Omental fat pad (tissue), 4 donors: ENCODE results near the gene NIPBL. TPM values are rescaled to one million over a fixed set of nuclear protein-coding genes. Genes with fewer than 3 reads are reported as not detected.
"Not testable (repeated sequence)": the region's sequence is repeated elsewhere in the genome, so short reads cannot be mapped to it uniquely, and the experiment has no call there.

Experiments
- ATAC-seq: fragments of 150-250 bp; one replicate; pipeline ENCODE4 v1.9.1; 2016; ENCODE audit warnings: mild to moderate bottlenecking, moderate library complexity; ENCODE audit not compliant: low FRiP score
- DNase-seq: peaks from one replicate; pipeline ENCODE4 v3.0.0-alpha.2; 2019; ENCODE audit warnings: low spot score
- total RNA-seq, 4 donors: library from RNA; depleted of rRNA; stranded (reverse); fragments of >200 nt; gene quantifications; one replicate each; pipeline ENCODE4 v1.1.0, GENCODE V29; 2016
- TF ChIP-seq, protein P1 (sequence below), 3 donors: fragments of 450-650 bp; IDR thresholded peaks; one replicate each; pipeline ENCODE4 v1.5.1; 2016 to 2017; ENCODE audit warnings: antibody characterized with exemption in 3 of 3, mild to moderate bottlenecking in 3 of 3, moderate library complexity in 2 of 3

NIPBL gene
- total RNA-seq, 4 donors from 2014 or later: 47.9 to 64.2 (median 54.3) TPM

DNA sequence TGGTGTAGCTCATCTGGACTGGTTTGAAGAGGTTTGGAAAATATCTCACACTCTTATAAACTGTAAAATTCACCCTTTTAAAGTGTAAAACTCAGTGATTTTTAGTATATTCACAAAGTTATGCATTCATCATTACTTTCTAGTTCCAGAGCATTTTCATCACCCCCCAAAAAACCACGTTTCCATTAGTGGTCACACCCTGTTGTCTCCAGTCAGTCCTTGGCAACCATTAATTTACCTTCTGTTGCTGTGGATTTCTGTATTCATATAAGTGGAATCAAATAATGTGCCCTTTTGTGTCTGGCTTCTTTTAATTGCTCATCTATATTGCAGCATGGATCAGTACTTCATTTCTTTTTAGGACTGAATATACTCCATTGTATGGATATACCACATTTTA is 18.4 kb downstream of the NIPBL start:
- TF ChIP-seq, protein P1, sequence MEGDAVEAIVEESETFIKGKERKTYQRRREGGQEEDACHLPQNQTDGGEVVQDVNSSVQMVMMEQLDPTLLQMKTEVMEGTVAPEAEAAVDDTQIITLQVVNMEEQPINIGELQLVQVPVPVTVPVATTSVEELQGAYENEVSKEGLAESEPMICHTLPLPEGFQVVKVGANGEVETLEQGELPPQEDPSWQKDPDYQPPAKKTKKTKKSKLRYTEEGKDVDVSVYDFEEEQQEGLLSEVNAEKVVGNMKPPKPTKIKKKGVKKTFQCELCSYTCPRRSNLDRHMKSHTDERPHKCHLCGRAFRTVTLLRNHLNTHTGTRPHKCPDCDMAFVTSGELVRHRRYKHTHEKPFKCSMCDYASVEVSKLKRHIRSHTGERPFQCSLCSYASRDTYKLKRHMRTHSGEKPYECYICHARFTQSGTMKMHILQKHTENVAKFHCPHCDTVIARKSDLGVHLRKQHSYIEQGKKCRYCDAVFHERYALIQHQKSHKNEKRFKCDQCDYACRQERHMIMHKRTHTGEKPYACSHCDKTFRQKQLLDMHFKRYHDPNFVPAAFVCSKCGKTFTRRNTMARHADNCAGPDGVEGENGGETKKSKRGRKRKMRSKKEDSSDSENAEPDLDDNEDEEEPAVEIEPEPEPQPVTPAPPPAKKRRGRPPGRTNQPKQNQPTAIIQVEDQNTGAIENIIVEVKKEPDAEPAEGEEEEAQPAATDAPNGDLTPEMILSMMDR (IDR thresholded peaks at IDR 0.05): no peak
- DNase-seq: no peak
- no peak for ATAC-seq

DNA sequence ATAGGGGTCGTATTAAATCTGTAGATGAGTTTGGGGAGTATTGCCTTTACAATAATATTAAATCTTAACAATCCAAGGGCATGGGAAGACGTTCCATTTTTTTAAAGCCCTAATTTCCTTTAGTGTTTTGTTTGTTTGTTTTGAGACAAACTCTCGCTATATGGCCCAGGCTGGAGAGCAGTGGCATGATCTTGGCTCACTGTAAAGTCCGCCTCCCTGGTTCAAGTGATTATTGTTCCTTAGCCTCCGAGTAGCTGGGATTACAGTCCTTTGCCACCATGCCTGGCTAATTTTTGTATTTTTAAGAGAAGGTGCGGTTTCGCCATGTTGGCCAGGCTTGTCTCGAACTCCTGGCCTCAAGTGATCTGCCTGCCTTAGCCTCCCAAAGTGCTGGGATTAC is 19.9 kb downstream of the NIPBL start:
- ATAC-seq: no peak
- DNase-seq: no peak
- TF ChIP-seq, protein P1 (IDR thresholded peaks at IDR 0.05): no peak

DNA sequence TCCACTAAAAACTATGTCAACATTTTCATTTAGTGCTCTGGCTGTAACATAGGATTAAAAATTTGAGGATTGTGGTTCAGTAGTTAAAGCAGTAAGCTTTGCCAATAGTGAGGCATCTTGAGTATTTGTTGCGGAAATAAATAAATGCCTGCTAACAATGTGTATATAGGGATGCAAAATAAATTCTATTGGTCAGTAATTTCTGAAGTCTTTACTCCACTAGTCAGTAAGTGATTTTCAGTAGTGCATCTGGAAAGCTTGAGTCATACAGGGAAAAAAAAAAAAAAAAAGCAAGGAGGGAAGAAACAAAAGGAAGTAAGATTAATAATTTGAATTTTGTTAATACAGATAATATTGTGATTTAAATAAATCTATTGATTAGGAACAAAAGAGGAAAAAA is 21.0 kb downstream of the NIPBL start:
- ATAC-seq (no peak), DNase-seq (no peak)
- TF ChIP-seq, protein P1 (IDR thresholded peaks at IDR 0.05): no peak

DNA sequence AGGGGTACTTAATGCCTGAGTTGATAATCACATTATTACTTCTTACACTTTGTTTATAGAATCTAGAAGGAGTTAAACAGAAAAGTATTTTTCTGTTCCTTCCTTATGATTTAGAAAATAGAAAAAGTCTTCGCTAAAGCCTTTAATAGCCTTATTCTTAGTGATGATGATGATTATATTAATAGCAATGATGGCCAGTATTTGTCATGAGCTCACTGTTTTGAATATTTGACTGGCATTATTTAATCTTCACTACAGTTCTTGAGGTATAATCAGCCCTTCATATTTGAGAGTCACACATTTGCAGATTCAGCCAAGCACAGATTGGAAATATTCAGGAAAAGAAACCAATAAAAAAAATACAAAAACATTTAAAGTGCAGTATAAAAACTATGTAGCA is 23.3 kb downstream of the NIPBL start:
- ATAC-seq (no peak), DNase-seq (no peak)
- TF ChIP-seq, protein P1 (IDR thresholded peaks at IDR 0.05): no peak

DNA sequence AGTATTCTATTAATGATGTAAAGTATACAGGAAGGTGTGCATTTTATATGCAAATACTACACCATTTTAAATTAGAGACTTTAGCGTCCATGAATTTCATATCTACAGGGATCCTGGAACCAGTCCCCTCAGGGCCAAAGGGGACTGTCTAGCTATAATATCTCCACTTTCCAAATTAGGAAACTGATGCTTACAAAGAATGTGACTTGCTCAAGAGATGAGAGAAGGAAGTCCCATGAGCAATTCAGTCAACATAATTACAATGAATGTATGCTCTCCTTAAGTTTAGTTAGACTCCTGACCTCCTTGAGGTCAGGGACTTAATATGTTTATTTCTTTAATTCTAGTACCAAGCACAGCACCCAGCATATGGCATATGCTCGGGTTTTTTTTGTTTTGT is 23.7 kb downstream of the NIPBL start:
- TF ChIP-seq, protein P1 (IDR thresholded peaks at IDR 0.05): no peak
- DNase-seq (no peak), ATAC-seq (no peak)

DNA sequence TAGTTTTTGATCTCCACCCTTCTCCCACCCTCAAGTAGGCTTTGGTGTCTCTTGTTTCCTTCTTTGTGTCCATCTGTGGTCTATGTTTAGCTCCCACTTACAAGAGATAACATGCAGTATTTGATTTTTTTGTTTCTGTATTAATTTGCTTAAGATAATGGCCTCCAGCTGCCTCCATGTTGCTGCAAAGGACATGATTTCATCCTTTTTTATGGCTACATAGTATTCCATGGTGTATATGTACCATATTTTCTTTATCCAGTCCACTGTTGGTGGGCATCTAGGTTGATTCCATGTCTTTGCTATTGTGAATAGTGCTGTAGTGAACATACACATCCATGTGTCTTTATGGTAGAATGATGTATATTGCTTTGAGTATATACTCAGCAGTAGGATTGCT is 24.5 kb downstream of the NIPBL start:
- DNase-seq, ATAC-seq: not testable (repeated sequence)

DNA sequence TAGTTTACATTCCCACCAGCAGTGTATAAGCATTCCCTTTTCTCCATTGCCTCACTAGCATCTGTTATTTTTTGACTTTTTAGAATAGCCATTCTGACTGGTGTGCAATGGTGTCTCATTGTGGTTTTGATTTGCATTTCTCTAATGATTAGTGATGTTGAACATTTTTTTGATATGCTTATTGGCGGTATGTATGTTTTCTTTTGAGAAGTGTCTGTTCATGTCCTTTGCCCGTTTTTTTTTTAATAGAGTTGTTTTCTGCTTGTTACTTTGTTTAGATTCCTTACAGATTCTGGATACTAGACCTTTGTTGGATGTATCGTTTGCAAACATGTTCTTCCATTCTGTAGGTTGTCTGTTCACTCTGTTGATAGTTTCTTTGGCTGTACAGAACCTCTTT is 25.3 kb downstream of the NIPBL start:
- DNase-seq (no peak), ATAC-seq (no peak)
- TF ChIP-seq, protein P1 (IDR thresholded peaks at IDR 0.05): no peak

DNA sequence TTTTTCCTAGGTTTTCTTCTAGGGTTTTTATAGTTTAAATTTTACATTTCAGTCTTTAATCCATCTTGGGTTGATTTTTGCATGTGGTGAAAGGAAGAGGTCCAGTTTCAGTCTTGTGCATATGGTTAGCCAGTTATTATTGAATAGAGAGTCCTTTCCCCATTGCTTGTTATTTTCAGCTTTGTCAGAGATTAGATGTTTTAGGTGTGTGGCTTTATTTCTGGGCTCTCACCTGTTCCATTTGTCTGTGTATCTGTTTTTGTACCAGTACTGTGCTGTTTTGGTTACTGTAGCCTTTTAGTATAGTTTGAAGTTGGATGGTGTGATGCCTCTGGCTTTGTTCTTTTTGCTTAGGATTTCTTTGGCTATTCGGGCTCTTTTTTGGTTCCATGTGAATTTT is 25.8 kb downstream of the NIPBL start:
- ATAC-seq (no peak), DNase-seq (no peak)
- TF ChIP-seq, protein P1 (IDR thresholded peaks at IDR 0.05): no peak
